ENCODE data around the gene ZNF81. TPM values are rescaled to one million over a fixed set of nuclear protein-coding genes. Genes with fewer than 3 reads are reported as not detected.
"Not testable (repeated sequence)": the region's sequence is repeated elsewhere in the genome, so short reads cannot be mapped to it uniquely, and the experiment has no call there.

Gene ZNF81
- total RNA-seq, 1 experiment from 2014 or later, result 8.5 TPM

- in situ Hi-C loops (cut with HindIII; ENCODE audit: low pct_unique_long_range_greater_than_20kb, low sequenced_read_pairs), result no loop called here
- no peak for DNase-seq (ENCODE audit: low read depth, low spot score)
These were observed 44.2 kb downstream of the ZNF81 start for GRCh38 chrX:47880927-47881326.

- in situ Hi-C loops (cut with HindIII; ENCODE audit: low pct_unique_long_range_greater_than_20kb, low sequenced_read_pairs), result no loop called here
These were observed 48.8 kb downstream of the ZNF81 start for GRCh38 chrX:47885501-47885900.

GRCh38 chrX:47898024-47898423 is 61.3 kb downstream of the ZNF81 start:
- DNase-seq (ENCODE audit: low read depth, low spot score), result no peak

More at GRCh38 chrX:47885501-47885900, 48.8 kb downstream of the ZNF81 start:
- DNase-seq (ENCODE audit: low read depth, low spot score), result peak; percentile 85

GRCh38 chrX:47900833-47901232 is 64.1 kb downstream of the ZNF81 start:
- in situ Hi-C loops (cut with HindIII; ENCODE audit: low pct_unique_long_range_greater_than_20kb, low sequenced_read_pairs), result no loop called here
- DNase-seq (ENCODE audit: low read depth, low spot score), result no peak

More at GRCh38 chrX:47898024-47898423, 61.3 kb downstream of the ZNF81 start:
- in situ Hi-C loops (cut with HindIII; ENCODE audit: low pct_unique_long_range_greater_than_20kb, low sequenced_read_pairs), result no loop called here

GRCh38 chrX:47902161-47902560 is 65.5 kb downstream of the ZNF81 start:
- in situ Hi-C loops (cut with HindIII; ENCODE audit: low pct_unique_long_range_greater_than_20kb, low sequenced_read_pairs), result no loop called here

GRCh38 chrX:47915886-47916493 is 79.3 kb downstream of the ZNF81 start:
- in situ Hi-C loops (cut with HindIII; ENCODE audit: low pct_unique_long_range_greater_than_20kb, low sequenced_read_pairs), result no loop called here
- no peak for DNase-seq (ENCODE audit: low read depth, low spot score)

More at GRCh38 chrX:47902161-47902560, 65.5 kb downstream of the ZNF81 start:
- no peak for DNase-seq (ENCODE audit: low read depth, low spot score)

- in situ Hi-C loops (cut with HindIII; ENCODE audit: low pct_unique_long_range_greater_than_20kb, low sequenced_read_pairs), result no loop called here
- DNase-seq (ENCODE audit: low read depth, low spot score), result no peak
These were observed 81.6 kb downstream of the ZNF81 start for GRCh38 chrX:47918274-47918673.

- no peak for DNase-seq (ENCODE audit: low read depth, low spot score)
- in situ Hi-C loops (cut with HindIII; ENCODE audit: low pct_unique_long_range_greater_than_20kb, low sequenced_read_pairs), result no loop called here
These were observed 90.5 kb downstream of the ZNF81 start for GRCh38 chrX:47927212-47927611.

- not testable (repeated sequence) for DNase-seq (ENCODE audit: low read depth, low spot score)
These were observed 95.3 kb downstream of the ZNF81 start for GRCh38 chrX:47931970-47932369.

GRCh38 chrX:47933946-47934345 is 97.2 kb downstream of the ZNF81 start:
- in situ Hi-C loops (cut with HindIII; ENCODE audit: low pct_unique_long_range_greater_than_20kb, low sequenced_read_pairs), result no loop called here

More at GRCh38 chrX:47931970-47932369, 95.3 kb downstream of the ZNF81 start:
- in situ Hi-C loops (cut with HindIII; ENCODE audit: low pct_unique_long_range_greater_than_20kb, low sequenced_read_pairs), result not testable (repeated sequence)

GRCh38 chrX:47936224-47936939 is 99.7 kb downstream of the ZNF81 start:
- in situ Hi-C loops (cut with HindIII; ENCODE audit: low pct_unique_long_range_greater_than_20kb, low sequenced_read_pairs), result no loop called here

More at GRCh38 chrX:47933946-47934345, 97.2 kb downstream of the ZNF81 start:
- no peak for DNase-seq (ENCODE audit: low read depth, low spot score)

GRCh38 chrX:47936940-47937317 is 100.2 kb downstream of the ZNF81 start:
- in situ Hi-C loops (cut with HindIII; ENCODE audit: low pct_unique_long_range_greater_than_20kb, low sequenced_read_pairs), result no loop called here
- no peak for DNase-seq (ENCODE audit: low read depth, low spot score)

More at GRCh38 chrX:47936224-47936939, 99.7 kb downstream of the ZNF81 start:
- DNase-seq (ENCODE audit: low read depth, low spot score), result no peak

GRCh38 chrX:47940448-47940847 is 103.7 kb downstream of the ZNF81 start:
- in situ Hi-C loops (cut with HindIII; ENCODE audit: low pct_unique_long_range_greater_than_20kb, low sequenced_read_pairs), result no loop called here
- no peak for DNase-seq (ENCODE audit: low read depth, low spot score)

GRCh38 chrX:47941423-47941822 is 104.7 kb downstream of the ZNF81 start:
- no peak for DNase-seq (ENCODE audit: low read depth, low spot score)
- in situ Hi-C loops (cut with HindIII; ENCODE audit: low pct_unique_long_range_greater_than_20kb, low sequenced_read_pairs), result no loop called here

- in situ Hi-C loops (cut with HindIII; ENCODE audit: low pct_unique_long_range_greater_than_20kb, low sequenced_read_pairs); DNase-seq (ENCODE audit: low read depth, low spot score): not testable (repeated sequence)
These were observed 118.6 kb downstream of the ZNF81 start for GRCh38 chrX:47955295-47955694.

- in situ Hi-C loops (cut with HindIII; ENCODE audit: low pct_unique_long_range_greater_than_20kb, low sequenced_read_pairs), result no loop called here
- DNase-seq (ENCODE audit: low read depth, low spot score), result no peak
These were observed 119.3 kb downstream of the ZNF81 start for GRCh38 chrX:47956016-47956415.

- in situ Hi-C loops (cut with HindIII; ENCODE audit: low pct_unique_long_range_greater_than_20kb, low sequenced_read_pairs); DNase-seq (ENCODE audit: low read depth, low spot score): not testable (repeated sequence)
These were observed 121.5 kb downstream of the ZNF81 start for GRCh38 chrX:47958206-47958605.

- DNase-seq (ENCODE audit: low read depth, low spot score), result peak; percentile 50
These were observed 122.2 kb downstream of the ZNF81 start for GRCh38 chrX:47958761-47959342.

GRCh38 chrX:47960406-47960805 is 123.7 kb downstream of the ZNF81 start:
- DNase-seq (ENCODE audit: low read depth, low spot score), result no peak
- in situ Hi-C loops (cut with HindIII; ENCODE audit: low pct_unique_long_range_greater_than_20kb, low sequenced_read_pairs), result no loop called here

More at GRCh38 chrX:47958761-47959342, 122.2 kb downstream of the ZNF81 start:
- in situ Hi-C loops (cut with HindIII; ENCODE audit: low pct_unique_long_range_greater_than_20kb, low sequenced_read_pairs), result no loop called here
